Activated CD4-positive, CD25-positive, alpha-beta regulatory T cell treated with anti-CD3 and anti-CD28 coated beads, Interleukin-2, amount 50 U/mL, for 72 hours (primary cell): ENCODE data around the gene MREG.
"Not testable (repeated sequence)": the region's sequence is repeated elsewhere in the genome, so short reads cannot be mapped to it uniquely, and the experiment has no call there.

Experiments
- DNase-seq: peaks from one replicate; pipeline ENCODE4 v3.0.0; 2021

Gene MREG

DNA sequence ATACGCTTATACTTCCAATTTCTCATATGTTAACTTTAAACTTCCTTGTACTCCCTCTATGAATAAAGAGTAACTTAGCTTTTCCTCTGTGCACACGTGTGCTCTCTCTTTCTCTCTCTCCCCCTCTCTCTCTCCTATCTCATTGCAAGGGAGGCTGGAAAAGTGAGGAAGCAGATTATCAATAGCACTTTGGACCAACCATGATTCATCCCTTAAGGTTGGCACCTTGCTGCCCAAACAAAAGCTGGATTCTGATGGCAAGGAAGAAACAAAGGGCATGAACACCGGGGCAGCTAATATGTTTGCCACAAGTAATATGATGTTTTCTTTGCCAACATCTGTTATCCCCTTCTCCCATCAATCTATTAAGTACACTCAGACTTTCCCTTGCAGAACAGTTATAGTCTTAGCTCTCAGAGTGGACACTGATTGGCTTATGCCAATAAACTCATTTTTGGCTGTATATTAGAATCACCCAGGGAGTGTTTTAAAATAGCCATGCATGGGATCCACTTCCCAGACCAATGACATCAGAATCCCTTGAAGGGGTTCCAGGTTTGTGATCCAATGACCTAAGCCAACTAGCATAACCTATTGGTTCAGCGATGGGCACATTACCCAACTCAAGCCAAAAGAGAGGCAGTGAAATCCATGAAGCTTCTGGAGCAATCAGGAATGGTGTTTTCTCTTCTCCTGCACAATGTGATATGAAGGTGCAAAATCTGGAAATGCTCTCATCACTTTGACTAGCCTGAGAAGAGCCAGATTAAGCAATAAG lies 60.3 kb downstream of the MREG start:
- no peak for DNase-seq

DNA sequence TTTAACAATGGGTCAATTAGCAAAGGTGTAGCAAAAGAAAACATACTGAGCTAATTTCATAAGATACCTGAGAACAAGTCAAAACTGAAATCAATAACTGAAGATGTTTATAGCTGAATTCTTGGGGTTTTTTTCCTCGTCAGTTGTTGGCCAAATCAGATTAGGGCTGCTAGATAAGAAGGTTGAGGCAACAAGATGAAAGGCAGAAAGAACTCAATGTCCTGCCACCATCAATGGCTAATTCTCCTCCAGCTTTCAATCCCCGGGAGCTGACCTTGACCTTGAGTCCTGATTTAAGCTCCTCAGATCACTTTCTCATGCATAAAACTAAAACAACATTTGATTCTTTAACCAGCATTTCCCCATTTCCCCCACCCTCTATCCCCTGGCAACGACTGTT lies 61.8 kb downstream of the MREG start:
- DNase-seq: no peak

DNA sequence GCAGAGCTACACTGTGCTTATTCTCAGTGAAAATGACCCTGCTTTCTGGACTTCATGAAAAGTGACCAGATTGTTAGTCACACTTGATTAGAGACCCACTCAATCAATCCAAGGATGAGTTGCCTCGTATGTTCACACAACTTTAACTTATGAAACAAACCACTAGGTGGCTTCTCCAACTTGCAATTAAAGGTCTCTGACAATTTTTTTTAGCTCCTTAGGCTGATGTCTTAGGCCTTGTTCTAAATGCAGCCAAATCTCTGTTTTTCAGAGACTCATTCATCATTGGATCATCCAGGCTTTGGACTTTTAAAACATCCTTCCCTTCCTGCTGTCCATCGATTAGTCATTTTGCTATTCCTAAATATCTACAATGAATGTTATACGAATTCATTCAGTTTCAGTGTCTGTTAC lies 63.4 kb downstream of the MREG start:
- no peak for DNase-seq

DNA sequence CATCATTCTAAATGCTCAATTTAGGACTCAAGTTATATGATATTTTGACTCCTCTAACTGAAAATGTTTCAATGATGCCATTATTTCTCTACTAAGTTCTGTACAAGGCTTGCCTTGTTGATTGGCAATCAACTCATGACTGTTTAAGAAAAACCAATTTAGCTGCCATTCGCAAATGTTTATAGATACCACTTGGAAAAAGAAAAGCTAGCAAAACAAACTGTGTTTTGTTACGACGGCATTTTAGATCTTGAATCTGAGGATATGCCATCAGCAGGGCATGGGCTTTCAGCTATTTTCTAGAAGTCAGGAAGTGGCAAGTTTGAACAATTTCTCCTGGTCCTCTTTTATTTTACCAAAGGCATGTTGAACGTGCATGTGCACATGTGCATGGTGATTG lies 65.3 kb downstream of the MREG start:
- DNase-seq: no peak

DNA sequence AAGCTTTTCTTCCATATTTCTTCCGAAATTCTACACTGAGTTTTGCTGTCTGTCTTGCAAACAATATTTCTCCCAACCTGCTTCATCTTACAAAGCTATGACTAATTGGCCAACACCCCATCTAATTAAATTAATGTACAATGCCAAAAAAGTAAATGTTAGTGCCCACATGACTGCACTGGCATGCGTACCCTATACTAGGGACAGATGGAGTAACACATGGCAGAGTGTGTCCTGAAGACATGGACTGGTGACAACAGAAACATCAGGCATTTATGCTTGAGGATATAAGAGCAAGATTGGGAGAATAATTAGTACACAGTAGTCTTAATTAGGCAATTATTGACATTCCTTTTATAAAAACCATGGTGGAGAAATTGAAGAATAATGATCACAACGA lies 66.8 kb downstream of the MREG start:
- DNase-seq: no peak

DNA sequence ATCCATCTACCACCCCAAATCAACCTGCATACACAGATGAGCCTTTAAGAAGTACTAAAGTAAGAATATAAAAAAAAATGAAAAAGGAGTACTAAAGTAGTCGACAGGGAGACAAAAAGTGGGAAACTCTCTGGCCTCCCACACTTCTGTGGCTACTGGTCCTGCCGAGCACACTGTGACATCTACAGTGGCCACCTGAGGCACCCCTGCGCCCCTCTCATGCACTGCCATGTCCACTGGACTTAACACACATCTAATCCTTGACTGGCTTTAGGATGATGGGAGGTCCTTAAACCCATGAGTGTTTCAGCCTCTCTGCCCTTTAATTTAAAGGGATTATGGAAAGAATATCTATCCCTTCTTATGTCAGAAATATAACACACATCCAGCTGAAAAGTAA lies 71.2 kb downstream of the MREG start:
- DNase-seq: no peak

DNA sequence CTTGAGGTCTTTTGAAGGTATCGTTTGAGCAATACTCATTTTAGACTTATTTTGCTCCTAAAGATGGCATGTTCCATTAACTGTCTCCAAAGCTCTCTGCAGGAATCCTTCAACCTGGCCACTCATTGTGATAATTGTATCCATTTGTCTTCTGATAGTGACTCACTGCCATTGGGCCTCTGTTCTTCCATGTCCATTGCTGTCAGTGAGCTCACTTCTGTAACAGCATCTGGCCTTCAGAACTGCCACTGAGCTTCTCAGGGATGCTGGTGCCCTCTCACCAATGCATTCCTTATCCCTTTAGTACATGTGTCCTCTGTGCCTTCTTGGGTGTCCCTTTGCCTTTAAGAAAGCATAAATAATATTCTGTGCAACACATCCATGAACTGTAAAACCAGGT lies 71.6 kb downstream of the MREG start:
- no peak for DNase-seq

DNA sequence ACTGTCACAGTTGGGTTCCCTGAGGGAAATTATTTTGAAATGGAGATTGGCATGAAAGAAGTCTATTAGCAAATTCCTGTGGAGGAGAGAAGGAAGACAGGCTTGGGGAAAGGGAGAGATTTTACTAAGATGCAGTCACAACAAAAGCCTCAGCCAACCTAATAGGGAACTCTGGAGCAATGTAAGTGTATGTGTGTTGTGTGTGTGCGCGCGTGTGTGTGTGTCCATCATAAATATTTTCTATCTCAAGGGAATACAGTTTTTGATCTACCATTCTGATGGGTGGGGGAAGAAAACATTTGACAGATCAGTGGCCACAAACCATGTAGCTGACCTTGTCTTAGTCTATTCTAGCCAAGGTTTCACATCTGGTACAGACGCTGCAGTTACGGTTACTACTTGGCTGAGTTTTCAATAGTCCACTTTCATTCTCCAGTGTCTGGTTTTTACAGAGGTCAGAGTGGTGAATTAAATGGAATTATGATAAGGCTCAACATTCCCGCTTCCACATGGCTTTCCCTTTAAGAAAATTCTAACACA lies 72.6 kb downstream of the MREG start:
- DNase-seq: no peak

DNA sequence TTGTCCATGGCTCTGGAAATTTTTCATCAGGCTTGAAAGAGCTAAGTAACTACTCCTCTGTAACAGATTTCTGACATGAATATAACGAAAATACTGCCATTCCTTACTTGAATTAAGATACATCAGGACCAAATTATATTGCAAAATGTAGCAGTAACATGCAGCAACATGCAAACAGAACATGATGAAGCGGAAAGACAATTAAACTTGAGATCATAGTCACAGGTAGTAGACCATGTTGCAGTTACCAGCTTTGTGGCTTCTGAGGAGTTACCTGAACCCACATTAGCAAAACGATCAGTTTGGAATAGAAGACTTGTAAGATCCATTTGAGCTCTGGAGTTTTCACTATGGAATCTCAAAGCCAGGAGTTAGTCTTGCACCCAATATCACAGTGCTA lies 76.2 kb downstream of the MREG start:
- no peak for DNase-seq

DNA sequence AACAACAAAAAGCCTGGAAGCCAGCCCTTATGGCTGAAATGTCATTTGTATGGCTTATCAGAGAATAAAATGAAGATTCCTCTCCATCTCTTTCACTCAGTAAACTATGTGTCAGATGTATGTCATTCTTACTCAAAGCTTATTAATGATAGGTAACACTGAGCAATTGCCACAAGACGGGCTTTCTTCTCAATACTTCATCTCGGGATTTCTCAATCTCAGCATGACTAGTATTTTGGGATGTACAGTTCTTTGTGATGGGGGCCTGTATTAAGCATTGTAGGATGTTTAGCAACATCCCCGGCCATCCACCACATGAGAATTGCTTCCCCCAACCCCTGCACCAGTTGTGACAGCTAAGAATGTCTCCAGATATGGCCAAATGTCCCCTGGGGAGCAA lies 80.2 kb downstream of the MREG start:
- DNase-seq: no peak

DNA sequence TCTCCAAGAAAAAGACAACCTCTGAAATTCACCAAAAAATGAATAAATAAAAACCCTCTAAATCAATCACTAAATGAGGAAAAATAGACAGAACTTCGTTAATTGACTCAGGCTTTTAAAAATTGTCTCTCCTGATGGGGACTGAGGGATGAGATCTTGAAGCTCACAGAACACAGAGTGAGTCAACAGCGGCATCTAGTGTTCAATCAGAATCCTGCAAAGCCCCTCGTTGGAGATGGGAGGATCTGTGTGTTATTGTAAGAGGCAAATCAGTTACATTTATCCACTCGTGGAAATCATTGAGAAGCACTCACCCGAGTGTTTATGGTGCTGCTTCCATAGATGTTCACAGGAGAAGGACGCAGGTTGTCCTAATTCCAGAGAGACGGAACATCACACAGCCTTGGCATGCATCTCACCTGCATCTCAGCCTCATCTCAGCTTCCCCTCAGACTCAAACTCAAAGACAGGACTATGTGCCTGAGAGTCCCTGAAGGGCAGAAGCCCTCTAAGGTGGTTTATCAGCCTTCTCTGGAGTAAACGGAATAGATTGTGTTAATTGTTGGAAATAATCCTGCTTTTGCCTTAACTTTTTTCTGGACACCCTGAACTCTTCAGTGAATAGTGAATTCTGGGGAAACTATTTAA lies 82.0 kb downstream of the MREG start:
- DNase-seq: peak; percentile 47

DNA sequence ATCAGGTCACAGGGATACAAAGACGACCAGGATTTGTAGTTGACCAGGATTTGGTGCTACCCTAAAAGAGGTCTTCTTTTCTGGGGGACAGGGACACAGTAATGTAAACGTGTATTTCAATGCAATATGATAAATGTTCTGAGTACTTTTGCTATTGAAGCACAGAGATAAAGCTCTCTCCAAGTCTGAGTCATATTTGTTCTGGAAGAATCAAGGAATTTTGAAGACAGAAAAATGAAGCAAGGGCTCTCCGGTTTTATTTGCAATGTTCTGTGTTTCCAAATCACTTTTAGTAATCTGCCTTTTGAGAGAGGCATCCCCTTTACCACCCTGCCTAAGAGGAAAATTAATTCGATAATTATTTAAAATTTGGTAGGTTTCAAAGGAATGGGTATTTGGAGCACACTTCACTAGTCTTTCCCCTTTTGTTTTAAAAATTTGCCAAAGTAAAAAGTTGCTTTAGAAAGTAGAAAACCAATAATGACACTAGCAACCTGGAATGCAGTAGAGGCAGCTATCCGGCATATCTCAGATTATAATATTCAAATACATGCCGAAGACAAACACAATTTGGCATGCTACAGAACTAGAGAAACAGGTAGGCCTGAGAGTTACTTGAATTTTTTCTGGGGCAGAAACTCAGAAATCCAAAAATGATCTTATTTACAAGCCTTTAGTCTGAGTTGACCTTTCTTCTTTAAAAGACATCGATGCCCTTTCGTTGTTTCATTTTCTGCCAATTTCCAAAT lies 82.7 kb downstream of the MREG start:
- DNase-seq: no peak

DNA sequence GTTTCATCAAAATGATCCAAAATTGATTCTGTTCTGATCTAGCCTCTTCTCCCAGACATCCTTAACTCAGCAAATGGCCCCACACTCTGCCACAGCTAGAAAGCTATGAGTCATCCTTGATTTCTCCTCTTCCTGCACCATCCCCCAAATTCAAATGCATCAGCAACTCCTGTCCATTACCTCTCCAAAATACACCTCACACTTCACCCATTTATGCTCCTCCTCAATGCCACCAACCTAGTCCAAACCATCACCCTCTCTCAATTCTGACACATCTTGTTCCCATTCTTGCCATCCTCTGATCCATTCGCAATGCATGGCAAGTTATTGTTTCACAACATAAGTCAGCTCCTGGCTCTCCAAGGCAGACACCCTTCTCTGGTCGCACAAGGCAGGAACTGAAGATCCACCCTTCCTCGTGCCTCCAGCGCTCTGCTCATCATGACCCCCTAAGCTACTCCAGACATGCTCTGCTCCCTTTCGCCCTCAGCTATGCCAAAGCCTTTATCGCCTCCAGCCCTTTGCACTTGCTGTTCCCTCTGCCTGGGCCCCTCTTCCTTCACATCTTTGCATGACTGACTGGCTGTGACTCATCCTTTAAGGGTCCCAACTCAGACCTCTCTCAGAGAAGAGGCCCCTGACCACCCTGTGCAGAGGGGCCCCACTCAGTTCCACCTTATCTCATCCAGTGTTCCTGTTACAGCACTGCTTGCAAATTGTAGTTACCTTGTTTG lies 83.6 kb downstream of the MREG start:
- no peak for DNase-seq

DNA sequence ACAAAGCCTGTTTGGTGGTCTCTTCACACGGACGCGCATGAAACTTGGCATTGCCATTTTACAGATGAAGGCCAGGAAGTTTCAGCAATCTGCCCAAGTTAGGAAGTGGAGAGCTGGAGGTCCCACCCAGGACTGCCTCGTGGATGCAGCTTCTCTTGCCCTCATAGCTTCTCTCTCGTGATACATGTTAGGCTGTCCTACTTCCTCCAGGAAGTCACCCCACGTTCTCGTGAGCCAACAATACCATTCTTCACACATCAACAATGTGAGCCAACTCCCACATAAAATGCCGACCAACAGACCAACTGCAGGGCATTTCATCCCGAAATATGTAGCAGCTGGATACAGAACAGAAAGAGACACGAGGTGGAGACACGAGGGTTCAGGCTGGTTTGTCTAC lies 85.3 kb downstream of the MREG start:
- no peak for DNase-seq

DNA sequence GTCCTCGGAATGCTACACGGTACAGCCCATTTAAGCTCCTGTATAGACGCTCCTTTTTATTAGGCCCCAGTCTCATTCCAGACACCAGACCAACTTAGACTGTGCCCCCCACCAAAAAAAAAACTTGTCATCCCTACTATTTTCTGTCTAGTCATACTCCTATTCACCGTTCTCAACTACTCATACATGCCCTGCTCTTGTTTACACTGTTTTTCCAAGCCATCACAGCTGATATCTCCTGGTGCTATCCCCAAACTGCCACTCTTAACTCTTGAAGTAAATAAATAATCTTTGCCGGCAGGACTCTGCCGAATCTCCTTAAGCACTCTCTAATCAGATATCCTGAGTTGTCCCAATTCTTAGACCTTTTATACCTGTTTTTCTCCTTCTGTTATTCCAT lies 86.4 kb downstream of the MREG start:
- DNase-seq: not testable (repeated sequence)

DNA sequence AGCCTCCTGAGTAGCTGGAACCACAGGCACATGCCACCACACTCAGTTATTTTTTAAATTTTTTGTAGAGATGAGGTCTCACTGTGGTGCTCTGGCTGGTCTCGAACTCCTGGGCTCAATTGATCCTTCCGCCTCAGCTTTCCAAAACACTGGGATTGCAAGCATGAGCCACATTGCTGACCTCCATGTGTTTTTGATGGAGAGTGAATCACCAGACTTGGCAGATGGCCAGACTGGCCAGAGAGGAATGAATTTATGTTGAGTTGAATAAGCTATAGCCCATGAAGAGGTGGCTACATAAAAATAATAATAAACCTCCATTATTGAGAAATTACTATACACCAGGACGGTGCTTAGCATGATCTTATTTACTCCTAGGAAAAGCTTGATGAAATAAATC lies 91.5 kb downstream of the MREG start:
- DNase-seq: no peak

DNA sequence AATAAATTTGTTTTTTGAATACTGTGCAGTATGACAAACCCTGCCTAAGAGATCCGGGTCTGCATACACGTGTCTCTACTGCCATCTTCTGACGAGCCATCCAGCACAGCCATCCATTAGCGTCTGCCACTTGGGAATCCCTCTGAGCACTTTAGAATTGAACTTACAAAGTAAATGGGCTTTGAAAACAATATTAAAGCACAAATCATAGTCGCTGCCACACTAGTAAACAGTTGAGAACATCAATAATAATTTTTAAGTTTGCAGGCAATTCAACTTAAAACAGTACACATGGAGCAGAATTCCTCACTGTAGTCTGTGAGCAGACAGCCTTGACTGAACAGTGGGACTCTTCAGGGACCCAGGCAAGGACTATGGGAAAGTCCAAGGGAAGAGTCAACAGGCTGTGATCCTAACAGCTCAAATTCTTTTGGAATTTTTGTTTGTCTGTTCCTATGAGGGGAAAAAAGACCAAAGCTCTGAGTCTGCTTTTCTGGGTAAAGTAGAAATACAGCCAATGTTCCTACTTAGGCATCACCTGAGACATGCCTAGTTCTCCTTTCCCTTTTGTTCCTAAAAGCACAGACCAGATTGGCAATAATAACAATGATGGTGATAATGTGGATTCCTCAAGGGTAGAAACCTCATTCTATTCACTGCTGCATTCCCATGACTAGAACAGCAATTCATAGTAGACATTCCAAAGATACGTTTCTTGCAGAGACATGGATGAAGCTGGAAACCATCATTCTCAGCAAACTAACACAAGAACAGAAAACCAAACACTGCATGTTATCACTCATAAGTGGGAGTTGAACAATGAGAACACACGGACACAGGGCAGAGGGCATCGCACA lies 92.9 kb downstream of the MREG start:
- no peak for DNase-seq

DNA sequence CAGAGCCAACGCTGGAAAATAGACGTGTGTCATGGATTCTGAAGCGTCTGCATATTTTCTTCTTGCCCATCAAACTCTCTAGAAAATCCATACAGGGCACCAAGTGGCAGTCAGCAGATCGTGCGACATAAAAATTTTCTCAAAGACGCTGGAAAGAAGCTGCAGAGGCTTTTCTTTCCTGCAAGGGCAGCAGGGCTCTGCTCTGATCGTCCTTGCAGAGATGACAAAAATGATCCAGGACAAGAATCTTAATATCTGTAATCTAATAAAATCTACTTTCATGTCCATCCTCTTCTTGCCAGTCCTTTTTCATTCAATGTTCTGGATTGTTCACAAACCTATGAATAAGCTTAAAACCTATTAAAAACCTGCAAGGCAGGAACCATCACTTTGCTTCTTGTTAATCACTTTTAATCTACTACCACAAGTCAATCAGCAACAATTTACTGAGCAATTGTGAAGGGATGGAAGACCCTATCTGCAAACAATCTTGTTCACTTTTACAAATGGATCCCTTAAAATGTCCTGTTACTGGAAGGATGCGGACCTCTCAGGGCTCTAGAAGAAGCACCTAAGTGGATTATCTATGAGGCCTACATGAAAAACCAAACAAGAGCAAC lies 93.6 kb downstream of the MREG start:
- DNase-seq: no peak

DNA sequence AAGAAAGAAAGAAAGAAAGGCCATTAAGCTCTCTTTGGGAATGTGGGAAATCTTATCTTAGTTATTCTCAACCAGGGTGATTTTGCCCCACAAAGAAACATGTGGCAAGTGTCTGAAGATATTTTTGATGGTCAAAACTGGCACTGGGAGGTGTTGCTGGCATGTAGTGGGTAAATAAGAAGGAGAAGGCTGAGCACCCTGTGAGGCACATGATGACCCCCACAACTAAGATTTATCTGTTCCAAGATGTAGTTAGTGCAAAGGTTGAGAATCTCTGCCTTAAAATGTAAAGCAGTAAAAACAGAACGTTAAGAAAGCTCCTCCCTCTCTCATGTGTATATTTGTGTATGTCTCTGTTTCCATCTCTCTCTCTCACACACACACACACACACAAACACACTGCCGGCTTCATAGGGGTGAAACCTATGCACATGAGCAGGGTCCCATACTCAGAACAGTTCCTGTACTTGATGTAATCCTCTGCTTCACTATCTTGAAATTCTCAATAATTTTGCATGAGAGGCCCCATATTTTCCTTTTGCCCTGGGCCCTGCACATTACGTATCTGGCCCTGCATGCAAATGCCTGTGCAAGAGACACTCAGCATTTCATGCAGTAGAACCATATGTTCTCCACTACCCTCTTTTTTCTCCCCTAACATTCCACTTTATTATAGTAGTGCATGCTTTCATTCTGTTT lies 94.3 kb downstream of the MREG start:
- DNase-seq: no peak

DNA sequence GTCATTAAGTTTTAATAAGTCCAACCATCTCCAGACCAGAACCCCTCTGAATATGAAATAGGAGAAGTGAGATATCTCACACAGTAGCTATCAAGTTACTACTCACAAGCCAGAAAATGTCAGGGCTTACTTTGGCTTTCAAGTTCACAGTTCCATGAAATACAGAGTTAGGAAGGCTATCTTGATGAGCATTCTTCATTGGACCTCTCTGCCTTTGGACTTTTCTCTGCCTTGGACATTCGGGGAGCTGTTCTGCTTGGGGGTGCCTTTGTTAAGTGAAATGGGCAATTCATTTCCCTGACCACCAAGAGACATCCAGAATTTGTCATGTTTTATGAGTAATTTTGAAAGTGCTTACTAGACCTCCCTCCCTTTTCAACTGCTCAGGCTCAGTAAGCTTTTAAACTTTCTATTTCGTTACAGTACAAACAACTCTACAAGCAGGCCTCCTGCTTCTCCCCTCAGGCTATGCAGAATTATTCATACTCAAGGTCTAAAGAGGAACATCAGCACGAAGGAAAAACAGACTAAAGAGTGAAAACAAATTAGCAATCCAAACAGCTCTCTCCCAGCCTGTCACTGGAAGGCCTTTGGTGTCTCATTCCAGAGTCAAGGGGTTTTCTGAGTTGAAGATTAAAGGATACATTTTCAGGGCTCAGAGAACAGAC lies 95.3 kb downstream of the MREG start:
- no peak for DNase-seq
